ENCODE measurements around the gene AGER.

The AGER gene

GRCh38 chr6:32132110-32132509, 51.9 kb downstream of the AGER start:
- no peak for TF ChIP-seq CTCF (IDR thresholded peaks at IDR 0.05; ENCODE audit: extremely low read depth, missing control alignments)
- DNase-seq (ENCODE audit: low spot score) = no peak

- no peak for DNase-seq (ENCODE audit: low spot score)
- no peak for TF ChIP-seq CTCF (IDR thresholded peaks at IDR 0.05; ENCODE audit: extremely low read depth, missing control alignments)
These were observed 52.6 kb downstream of the AGER start for GRCh38 chr6:32131439-32131948.

Data from GM20000 (cell line).